Measurements from ENCODE around the gene PRSS57.
"Not testable (repeated sequence)": the region's sequence is repeated elsewhere in the genome, so short reads cannot be mapped to it uniquely, and the experiment has no call there.

PRSS57 gene

GRCh38 chr19:722553-723101 is 27.4 kb upstream of the PRSS57 start:
- no peak for DNase-seq

- no peak for DNase-seq
These were observed 25.3 kb upstream of the PRSS57 start for GRCh38 chr19:720345-721160.

GRCh38 chr19:719636-720344 is 24.5 kb upstream of the PRSS57 start:
- DNase-seq: no peak

- no peak for DNase-seq
These were observed 23.8 kb upstream of the PRSS57 start for GRCh38 chr19:718991-719512.

GRCh38 chr19:718251-718951 is 23.1 kb upstream of the PRSS57 start:
- DNase-seq: no peak

GRCh38 chr19:715347-715746 is 20.1 kb upstream of the PRSS57 start:
- no peak for DNase-seq

GRCh38 chr19:711254-711653 is 16.0 kb upstream of the PRSS57 start:
- DNase-seq: no peak

- no peak for DNase-seq
These were observed 15.5 kb upstream of the PRSS57 start for GRCh38 chr19:710767-711166.

- no peak for DNase-seq
These were observed 14.8 kb upstream of the PRSS57 start for GRCh38 chr19:709965-710571.

GRCh38 chr19:709196-709964 is 14.1 kb upstream of the PRSS57 start:
- DNase-seq: no peak

GRCh38 chr19:708154-709143 is 13.2 kb upstream of the PRSS57 start, which contains the start of gene PALM:
Gene PALM, plus strand, starts transcription at chr19:708935. Its CDS starts 212 bp downstream, at chr19:709147.
- DNase-seq: no peak

- no peak for DNase-seq
These were observed 9.1 kb upstream of the PRSS57 start for GRCh38 chr19:704447-704741.

GRCh38 chr19:703651-704446 is 8.6 kb upstream of the PRSS57 start:
- DNase-seq: peak; percentile 65

GRCh38 chr19:703329-703650 is 8.0 kb upstream of the PRSS57 start:
- DNase-seq: no peak

GRCh38 chr19:702847-703246 is 7.6 kb upstream of the PRSS57 start:
- not testable (repeated sequence) for DNase-seq

- not testable (repeated sequence) for DNase-seq
These were observed 4.6 kb upstream of the PRSS57 start for GRCh38 chr19:699885-700284.

- DNase-seq: not testable (repeated sequence)
These were observed 3.3 kb upstream of the PRSS57 start for GRCh38 chr19:698529-698928.

- no peak for DNase-seq
These were observed 536 bp downstream of the PRSS57 start for GRCh38 chr19:694481-695351.

GRCh38 chr19:690203-690602 is 5.0 kb downstream of the PRSS57 start:
- no peak for DNase-seq

Measured in CD4-positive, alpha-beta T cell treated with Interleukin-21 for 1 hour (primary cell).